Mammary epithelial cell (primary cell): ENCODE measurements around the gene BICDL1.

Experiments used
- CTCF ChIP-seq, 2 donors: IDR thresholded peaks in 1 of 2; conservative IDR thresholded peaks in 1 of 2; 2 replicates each; pipeline ENCODE4 v1.5.1; 2011 to 2012; ENCODE audit warnings: inconsistent platforms in 2 of 2, low read length in 2 of 2, mild to moderate bottlenecking in 2 of 2, control low read depth in 1 of 2, low read depth in 1 of 2; ENCODE audit not compliant: insufficient read depth in 1 of 2; ENCODE audit errors: extremely low read depth in 1 of 2
- EZH2 ChIP-seq: IDR thresholded peaks from 2 replicates; pipeline ENCODE4 v1.6.1; 2012; ENCODE audit warnings: low read length, inconsistent platforms, borderline replicate concordance

- no peak for TF ChIP-seq CTCF (conservative IDR thresholded peaks at IDR 0.05 in 1 of 2, IDR thresholded peaks at IDR 0.05 in 1 of 2; ENCODE audit: extremely low read depth in 1 of 2, insufficient read depth in 1 of 2, low read depth in 1 of 2, low read length in 2 of 2)
- no peak for TF ChIP-seq EZH2
Measured at GRCh38 chr12:120142231-120142877, 153.3 kb downstream of the BICDL1 start.
